Immature natural killer cell (primary cell): ENCODE results near the gene SON. TPM values are rescaled to one million over a fixed set of nuclear protein-coding genes. Genes with fewer than 3 reads are reported as not detected.

Source experiments
- DNase-seq, 3 donors: peaks; one replicate each; pipeline ENCODE4 v3.0.0; 2022; ENCODE audit warnings: mixed read lengths in 1 of 3
- H3K27ac Mint-ChIP-seq, 6 donors: one replicate each; pipeline ENCODE4 v1.8.0; 2020; ENCODE audit warnings: mixed read lengths in 6 of 6, mild to moderate bottlenecking in 5 of 6, inconsistent platforms in 4 of 6, moderate library complexity in 3 of 6
- H3K27me3 Mint-ChIP-seq, 3 donors: one replicate each; pipeline ENCODE4 v1.8.0; 2020 to 2021; ENCODE audit warnings: low read depth in 3 of 3, mild to moderate bottlenecking in 3 of 3, mixed read lengths in 3 of 3, moderate library complexity in 3 of 3, inconsistent platforms in 1 of 3
- H3K36me3 Mint-ChIP-seq, 3 donors: one replicate each; pipeline ENCODE4 v1.8.0; 2020; ENCODE audit warnings: mixed read lengths in 3 of 3, inconsistent platforms in 2 of 3, mild to moderate bottlenecking in 2 of 3
- H3K4me1 Mint-ChIP-seq, 2 donors: one replicate each; pipeline ENCODE4 v1.8.0; 2020; ENCODE audit warnings: inconsistent platforms in 2 of 2, mild to moderate bottlenecking in 2 of 2, mixed read lengths in 2 of 2, moderate library complexity in 1 of 2
- H3K4me3 Mint-ChIP-seq, 5 donors: one replicate each; pipeline ENCODE4 v1.8.0; 2020; ENCODE audit warnings: mild to moderate bottlenecking in 5 of 5, mixed read lengths in 5 of 5, inconsistent platforms in 3 of 5, moderate library complexity in 3 of 5
- H3K9me3 Mint-ChIP-seq, 6 donors: one replicate each; pipeline ENCODE4 v1.8.0; 2020; ENCODE audit warnings: mild to moderate bottlenecking in 6 of 6, mixed read lengths in 6 of 6, inconsistent platforms in 4 of 6, moderate library complexity in 3 of 6
- polyA plus RNA-seq, 3 donors: library from polyadenylated mRNA; unstranded; fragments of 300-500 nt; fragmentation: Illumina TruSeq; gene quantifications; one replicate each; pipeline ENCODE4 v1.2.3, GENCODE V29; 2021

SON gene
- polyA plus RNA-seq, 3 donors from 2014 or later = 249 to 673 (median 267) TPM

- Mint-ChIP-seq H3K4me3 (no peak overlapping the region), H3K36me3 (peaks cover 20 to 45% (median 22%) of the 10 kb centered on the region in 3 donors), H3K27me3 (peaks cover 3 to 12% (median 7%) of the 10 kb centered on the region in 3 donors), H3K27ac (no peak overlapping the region), H3K4me1 (peaks cover 37 to 67% of the 10 kb centered on the region in 2 donors), H3K9me3 (no peaks in the 10 kb centered on the region)
- DNase-seq = no peak
These were observed 8.2 kb downstream of the SON start for GRCh38 chr21:33550772-33551660.

GRCh38 chr21:33551664-33552063, 8.8 kb downstream of the SON start:
- no peak for DNase-seq
- Mint-ChIP-seq H3K27me3 (peaks cover 3 to 18% (median 7%) of the 10 kb centered on the region in 3 donors), H3K4me1 (peaks cover 41 to 67% of the 10 kb centered on the region in 2 donors), H3K4me3 (no peak overlapping the region), H3K9me3 (no peaks in the 10 kb centered on the region), H3K36me3 (peaks cover 23 to 49% (median 28%) of the 10 kb centered on the region in 3 donors), H3K27ac (no peak overlapping the region)

GRCh38 chr21:33552093-33552998, 9.5 kb downstream of the SON start:
- Mint-ChIP-seq H3K36me3 (peaks cover 23 to 56% (median 33%) of the 10 kb centered on the region in 3 donors), H3K4me3 (no peak overlapping the region), H3K27me3 (peaks cover 3 to 19% (median 7%) of the 10 kb centered on the region in 3 donors), H3K4me1 (peaks cover 48 to 72% of the 10 kb centered on the region in 2 donors), H3K27ac (peak overlapping the region in 1 of 6 donors; percentile 42), H3K9me3 (no peaks in the 10 kb centered on the region)
- DNase-seq = no peak

- H3K9me3 Mint-ChIP-seq = no peaks in the 10 kb centered on the region
- no peak overlapping the region for H3K4me3 Mint-ChIP-seq
- no peak overlapping the region for H3K27ac Mint-ChIP-seq
- peaks cover 3 to 19% (median 7%) of the 10 kb centered on the region in 3 donors for H3K27me3 Mint-ChIP-seq
- DNase-seq = no peak
- peaks cover 50 to 77% of the 10 kb centered on the region in 2 donors for H3K4me1 Mint-ChIP-seq
- H3K36me3 Mint-ChIP-seq = peaks cover 28 to 62% (median 40%) of the 10 kb centered on the region in 3 donors
These were observed 10.3 kb downstream of the SON start for GRCh38 chr21:33552999-33553598.

GRCh38 chr21:33554236-33554981, 11.6 kb downstream of the SON start:
- Mint-ChIP-seq H3K36me3 (peaks cover 36 to 64% (median 46%) of the 10 kb centered on the region in 3 donors), H3K4me3 (peak overlapping the region in 2 of 5 donors; percentile 20 to 50), H3K27ac (peak overlapping the region in 4 of 6 donors; percentile 10 to 65 (median 39)), H3K4me1 (peaks cover 47 to 75% of the 10 kb centered on the region in 2 donors), H3K9me3 (no peaks in the 10 kb centered on the region), H3K27me3 (peaks cover 3 to 21% (median 7%) of the 10 kb centered on the region in 3 donors)
- DNase-seq = no peak

- peaks cover 39 to 64% (median 47%) of the 10 kb centered on the region in 3 donors for H3K36me3 Mint-ChIP-seq
- H3K4me3 Mint-ChIP-seq = no peak overlapping the region
These were observed 12.1 kb downstream of the SON start for GRCh38 chr21:33554982-33555344.

GRCh38 chr21:33557447-33557846, 14.6 kb downstream of the SON start:
- H3K4me3 Mint-ChIP-seq = no peak overlapping the region
- H3K9me3 Mint-ChIP-seq = no peaks in the 10 kb centered on the region
- no peak for DNase-seq
- peaks cover 50 to 91% of the 10 kb centered on the region in 2 donors for H3K4me1 Mint-ChIP-seq
- H3K36me3 Mint-ChIP-seq = peaks cover 46 to 74% (median 56%) of the 10 kb centered on the region in 3 donors
- peak overlapping the region in 1 of 6 donors; percentile 40 for H3K27ac Mint-ChIP-seq
- peaks cover 5 to 17% (median 5%) of the 10 kb centered on the region in 3 donors for H3K27me3 Mint-ChIP-seq

More at GRCh38 chr21:33554982-33555344, 12.1 kb downstream of the SON start:
- no peak for DNase-seq
- Mint-ChIP-seq H3K4me1 (peaks cover 42 to 75% of the 10 kb centered on the region in 2 donors), H3K27ac (no peak overlapping the region), H3K27me3 (peaks cover 3 to 22% (median 7%) of the 10 kb centered on the region in 3 donors), H3K9me3 (no peaks in the 10 kb centered on the region)

- peaks cover 61 to 92% of the 10 kb centered on the region in 2 donors for H3K4me1 Mint-ChIP-seq
- no peak for DNase-seq
- peak overlapping the region in 1 of 6 donors; percentile 28 for H3K27ac Mint-ChIP-seq
- no peak overlapping the region for H3K4me3 Mint-ChIP-seq
- peaks cover 5 to 14% (median 5%) of the 10 kb centered on the region in 3 donors for H3K27me3 Mint-ChIP-seq
- H3K36me3 Mint-ChIP-seq = peaks cover 46 to 72% (median 55%) of the 10 kb centered on the region in 3 donors
- H3K9me3 Mint-ChIP-seq = no peaks in the 10 kb centered on the region
These were observed 16.1 kb downstream of the SON start for GRCh38 chr21:33558777-33559421.

GRCh38 chr21:33559813-33560212, 17.0 kb downstream of the SON start:
- H3K27ac Mint-ChIP-seq = peak overlapping the region in 2 of 6 donors; percentile 27 to 30
- H3K36me3 Mint-ChIP-seq = peaks cover 37 to 66% (median 55%) of the 10 kb centered on the region in 3 donors
- peaks cover 54 to 85% of the 10 kb centered on the region in 2 donors for H3K4me1 Mint-ChIP-seq
- peaks cover 0 to 14% (median 3%) of the 10 kb centered on the region in 3 donors for H3K27me3 Mint-ChIP-seq
- no peak for DNase-seq
- H3K4me3 Mint-ChIP-seq = no peak overlapping the region
- no peaks in the 10 kb centered on the region for H3K9me3 Mint-ChIP-seq

- peaks cover 31 to 57% (median 50%) of the 10 kb centered on the region in 3 donors for H3K36me3 Mint-ChIP-seq
- no peak overlapping the region for H3K4me3 Mint-ChIP-seq
- H3K4me1 Mint-ChIP-seq = peaks cover 45 to 78% of the 10 kb centered on the region in 2 donors
- H3K9me3 Mint-ChIP-seq = no peaks in the 10 kb centered on the region
- H3K27ac Mint-ChIP-seq = peak overlapping the region; percentile 31 to 68 (median 53)
- peaks cover 0 to 14% (median 2%) of the 10 kb centered on the region in 3 donors for H3K27me3 Mint-ChIP-seq
- DNase-seq = no peak
These were observed 18.1 kb downstream of the SON start for GRCh38 chr21:33560965-33561364.

GRCh38 chr21:33561373-33561772, 18.5 kb downstream of the SON start:
- peaks cover 28 to 54% (median 46%) of the 10 kb centered on the region in 3 donors for H3K36me3 Mint-ChIP-seq
- no peaks in the 10 kb centered on the region for H3K9me3 Mint-ChIP-seq
- no peak for DNase-seq
- H3K27ac Mint-ChIP-seq = peak overlapping the region; percentile 31 to 68 (median 53)
- no peak overlapping the region for H3K4me3 Mint-ChIP-seq
- peaks cover 41 to 78% of the 10 kb centered on the region in 2 donors for H3K4me1 Mint-ChIP-seq
- peaks cover 0 to 10% (median 2%) of the 10 kb centered on the region in 3 donors for H3K27me3 Mint-ChIP-seq

- H3K9me3 Mint-ChIP-seq = no peaks in the 10 kb centered on the region
- H3K4me1 Mint-ChIP-seq = peaks cover 30 to 78% of the 10 kb centered on the region in 2 donors
- no peak overlapping the region for H3K4me3 Mint-ChIP-seq
- DNase-seq = no peak
- H3K36me3 Mint-ChIP-seq = peaks cover 28 to 46% (median 38%) of the 10 kb centered on the region in 3 donors
- H3K27ac Mint-ChIP-seq = peak overlapping the region in 2 of 6 donors; percentile 38 to 41
- H3K27me3 Mint-ChIP-seq = peaks cover 0 to 6% (median 2%) of the 10 kb centered on the region in 3 donors
These were observed 19.6 kb downstream of the SON start for GRCh38 chr21:33562389-33562788.
